Fibroblast of peridontal ligament (primary cell): ENCODE data around the gene BLOC1S3.
"Not testable (repeated sequence)": the region's sequence is repeated elsewhere in the genome, so short reads cannot be mapped to it uniquely, and the experiment has no call there.

ENCODE experiments used
- DNase-seq: peaks from one replicate; pipeline ENCODE4 v3.0.0-alpha.2; 2010; ENCODE audit errors: extremely low read depth

BLOC1S3 gene

DNA sequence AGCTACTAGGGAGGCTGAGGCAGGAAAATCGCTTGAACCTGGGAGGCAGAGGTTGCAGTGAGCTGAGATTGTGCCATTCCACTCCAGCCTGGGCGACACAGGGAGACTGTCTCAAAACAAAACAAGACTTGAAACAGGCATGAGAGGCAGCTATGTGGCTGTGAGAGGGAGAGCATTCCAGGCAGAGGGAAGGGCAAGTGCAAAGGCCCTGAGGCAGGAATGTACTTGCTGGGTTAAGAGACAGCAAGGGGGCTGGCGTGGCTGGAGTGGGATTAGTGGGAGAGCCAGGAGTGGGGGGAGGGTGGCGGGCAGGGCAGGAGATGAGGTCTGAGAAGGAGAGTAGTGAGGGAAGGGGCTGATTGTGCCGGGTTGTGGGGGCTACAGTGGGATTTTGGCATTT, 45.3 kb downstream of the BLOC1S3 start:
- no peak for DNase-seq

DNA sequence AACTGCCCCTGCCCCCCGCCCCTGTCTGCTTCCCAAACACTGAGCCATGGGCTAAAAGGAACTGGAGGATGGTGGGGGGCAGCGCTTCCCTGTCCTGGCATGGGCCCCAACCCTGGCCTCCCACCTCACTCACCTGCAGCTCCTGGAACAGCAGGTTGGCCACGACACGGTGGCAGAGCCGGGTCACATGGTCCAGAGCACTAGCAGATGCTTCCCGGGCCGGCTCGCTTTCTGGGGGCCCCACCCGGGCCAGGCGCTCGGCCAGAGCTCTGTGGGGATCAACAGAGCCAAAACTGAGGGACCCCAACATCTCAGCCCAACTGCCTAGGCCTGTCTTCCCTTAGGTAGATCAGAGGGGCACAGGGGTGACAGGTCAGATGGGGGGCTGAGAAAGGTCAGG, 46.1 kb downstream of the BLOC1S3 start:
- DNase-seq = no peak

DNA sequence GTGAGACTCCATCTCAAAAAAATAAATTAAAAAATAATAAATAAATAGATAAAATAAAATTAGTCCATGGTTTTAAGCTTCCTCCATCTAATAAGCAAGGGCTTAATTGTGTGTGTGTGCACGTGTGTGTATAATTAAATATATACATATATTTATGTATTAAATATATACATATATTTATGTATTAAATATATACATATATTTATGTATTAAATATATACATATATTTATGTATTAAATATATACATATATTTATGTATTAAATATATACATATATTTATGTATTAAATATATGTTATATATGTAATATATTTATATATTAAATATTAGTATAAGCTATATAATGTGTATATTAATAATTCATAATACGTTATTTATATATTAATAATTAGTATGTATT, 50.5 kb downstream of the BLOC1S3 start:
- DNase-seq = not testable (repeated sequence)
